Limb (tissue), 2 donors: ENCODE results near the gene ZNF19.
A peak's percentile ranks its signal among the peaks of the same experiment; 100 is the strongest.
"Not testable (repeated sequence)": the region's sequence is repeated elsewhere in the genome, so short reads cannot be mapped to it uniquely, and the experiment has no call there.

Source experiments
- DNase-seq, 2 donors: peaks; one replicate each; pipeline ENCODE4 v3.0.0-alpha.2; 2016; ENCODE audit errors: extremely low spot score in 2 of 2

The ZNF19 gene

GRCh38 chr16:71489122-71489521, at the start of gene ZNF19:
ZNF19 (minus strand) TSS chr16:71489324; CDS start chr16:71482114, 7,210 bp downstream.
- DNase-seq, result no peak

- DNase-seq, result peak in 1 of 2 donors; percentile 1
Observed at GRCh38 chr16:71537643-71538042, 48.5 kb upstream of the ZNF19 start.

GRCh38 chr16:71536752-71537499, 47.8 kb upstream of the ZNF19 start:
- no peak for DNase-seq

GRCh38 chr16:71532366-71532765, 43.2 kb upstream of the ZNF19 start:
- no peak for DNase-seq

GRCh38 chr16:71528863-71529262, 39.7 kb upstream of the ZNF19 start:
- DNase-seq, result no peak

GRCh38 chr16:71528257-71528656, 39.1 kb upstream of the ZNF19 start:
- no peak for DNase-seq

GRCh38 chr16:71526111-71526631, 37.0 kb upstream of the ZNF19 start, which contains the start of gene CHST4:
CHST4 (plus strand) TSS chr16:71526426; CDS start chr16:71536678, 10,252 bp downstream.
- DNase-seq, result peak in 1 of 2 donors; percentile 1

GRCh38 chr16:71524566-71525553, 35.7 kb upstream of the ZNF19 start:
- DNase-seq, result no peak

GRCh38 chr16:71520550-71520949, 31.4 kb upstream of the ZNF19 start:
- no peak for DNase-seq

- DNase-seq, result no peak
Observed at GRCh38 chr16:71515026-71515425, 25.9 kb upstream of the ZNF19 start.

GRCh38 chr16:71514476-71514875, 25.4 kb upstream of the ZNF19 start:
- DNase-seq, result no peak

GRCh38 chr16:71513302-71513701, 24.2 kb upstream of the ZNF19 start:
- no peak for DNase-seq

- DNase-seq, result no peak
Observed at GRCh38 chr16:71507061-71507460, 17.9 kb upstream of the ZNF19 start.

- no peak for DNase-seq
Observed at GRCh38 chr16:71504901-71505300, 15.8 kb upstream of the ZNF19 start.

GRCh38 chr16:71504051-71504450, 14.9 kb upstream of the ZNF19 start:
- DNase-seq, result not testable (repeated sequence)

- DNase-seq, result no peak
Observed at GRCh38 chr16:71501547-71501946, 12.4 kb upstream of the ZNF19 start.

GRCh38 chr16:71500964-71501363, 11.8 kb upstream of the ZNF19 start:
- DNase-seq, result no peak

- DNase-seq, result peak; percentile 51 to 74
Observed at GRCh38 chr16:71499775-71500364, 10.7 kb upstream of the ZNF19 start.

- DNase-seq, result no peak
Observed at GRCh38 chr16:71498031-71498430, 8.9 kb upstream of the ZNF19 start.

GRCh38 chr16:71493213-71493612, 4.1 kb upstream of the ZNF19 start:
- DNase-seq, result no peak

- DNase-seq, result no peak
Observed at GRCh38 chr16:71492786-71493185, 3.7 kb upstream of the ZNF19 start.

- no peak for DNase-seq
Observed at GRCh38 chr16:71491054-71491453, 1.9 kb upstream of the ZNF19 start.
